Measurements from ENCODE around the gene CDSN.
A peak's percentile ranks its signal among the peaks of the same experiment; 100 is the strongest.
"Not testable (repeated sequence)": the region's sequence is repeated elsewhere in the genome, so short reads cannot be mapped to it uniquely, and the experiment has no call there.

The CDSN gene

GRCh38 chr6:31120151-31120915 lies at the start of gene CDSN:
Gene CDSN (minus strand): TSS chr6:31120446. CDS start chr6:31120419, 27 bp downstream.
- DNase-seq (ENCODE audit: low spot score) (no peak), ATAC-seq (ENCODE audit: low read depth) (no peak)
- no peak within 1 kb of the TSS for H3K4me3 ChIP-seq (ENCODE audit: severe bottlenecking)
- H3K4me1 ChIP-seq (ENCODE audit: insufficient read depth, poor library complexity, severe bottlenecking): peaks cover 33% of the 10 kb centered on the region
- no peaks in the 10 kb centered on the region for H3K9me3 ChIP-seq (ENCODE audit: severe bottlenecking)
- no peaks in the 10 kb centered on the region; the same call in 1 of the 2 replicates for H3K36me3 ChIP-seq (ENCODE audit: low read depth)
- TF ChIP-seq CTCF (IDR thresholded peaks at IDR 0.05; ENCODE audit: poor library complexity, severe bottlenecking): no peak
- H3K27me3 ChIP-seq (ENCODE audit: insufficient read depth, poor library complexity, severe bottlenecking): no peaks in the 10 kb centered on the region
- peak within 1 kb of the TSS; percentile 51 for H3K27ac ChIP-seq (ENCODE audit: poor library complexity, severe bottlenecking)

- Histone ChIP-seq H3K27ac (ENCODE audit: poor library complexity, severe bottlenecking) (no peak overlapping the region), H3K4me1 (ENCODE audit: insufficient read depth, poor library complexity, severe bottlenecking) (no peaks in the 10 kb centered on the region), H3K27me3 (ENCODE audit: insufficient read depth, poor library complexity, severe bottlenecking) (no peaks in the 10 kb centered on the region), H3K36me3 (ENCODE audit: low read depth) (no peaks in the 10 kb centered on the region), H3K4me3 (ENCODE audit: severe bottlenecking) (no peak overlapping the region), H3K9me3 (ENCODE audit: severe bottlenecking) (no peaks in the 10 kb centered on the region)
- 0 out of 3 replicates have a peak, but pooled peaks have one; percentile 40 for ATAC-seq (ENCODE audit: low read depth)
- no peak for DNase-seq (ENCODE audit: low spot score)
- no peak for TF ChIP-seq CTCF (IDR thresholded peaks at IDR 0.05; ENCODE audit: poor library complexity, severe bottlenecking)
These were observed 49.0 kb upstream of the CDSN start for GRCh38 chr6:31169123-31169857.

- no peaks in the 10 kb centered on the region for H3K36me3 ChIP-seq (ENCODE audit: low read depth)
- H3K9me3 ChIP-seq (ENCODE audit: severe bottlenecking): no peaks in the 10 kb centered on the region
- no peaks in the 10 kb centered on the region for H3K27me3 ChIP-seq (ENCODE audit: insufficient read depth, poor library complexity, severe bottlenecking)
- no peak for DNase-seq (ENCODE audit: low spot score)
- no peak overlapping the region for H3K4me3 ChIP-seq (ENCODE audit: severe bottlenecking)
- no peaks in the 10 kb centered on the region for H3K4me1 ChIP-seq (ENCODE audit: insufficient read depth, poor library complexity, severe bottlenecking)
- no peak for ATAC-seq (ENCODE audit: low read depth)
- H3K27ac ChIP-seq (ENCODE audit: poor library complexity, severe bottlenecking): no peak overlapping the region
- TF ChIP-seq CTCF (IDR thresholded peaks at IDR 0.05; ENCODE audit: poor library complexity, severe bottlenecking): no peak
These were observed 48.4 kb upstream of the CDSN start for GRCh38 chr6:31168606-31169005.

GRCh38 chr6:31165986-31166385 lies 45.7 kb upstream of the CDSN start:
- no peak overlapping the region for H3K27ac ChIP-seq (ENCODE audit: poor library complexity, severe bottlenecking)
- DNase-seq (ENCODE audit: low spot score): no peak

GRCh38 chr6:31165064-31165832 lies 45.0 kb upstream of the CDSN start:
- not testable (repeated sequence) for H3K4me3 ChIP-seq (ENCODE audit: severe bottlenecking); H3K27ac ChIP-seq (ENCODE audit: poor library complexity, severe bottlenecking); H3K27me3 ChIP-seq (ENCODE audit: insufficient read depth, poor library complexity, severe bottlenecking); ATAC-seq (ENCODE audit: low read depth); H3K4me1 ChIP-seq (ENCODE audit: insufficient read depth, poor library complexity, severe bottlenecking); H3K9me3 ChIP-seq (ENCODE audit: severe bottlenecking); DNase-seq (ENCODE audit: low spot score)
- H3K36me3 ChIP-seq (ENCODE audit: low read depth): peaks cover 24% of the 10 kb centered on the region

More at GRCh38 chr6:31165986-31166385, 45.7 kb upstream of the CDSN start:
- Histone ChIP-seq H3K4me3 (ENCODE audit: severe bottlenecking) (no peak overlapping the region), H3K9me3 (ENCODE audit: severe bottlenecking) (no peaks in the 10 kb centered on the region), H3K4me1 (ENCODE audit: insufficient read depth, poor library complexity, severe bottlenecking) (no peaks in the 10 kb centered on the region), H3K27me3 (ENCODE audit: insufficient read depth, poor library complexity, severe bottlenecking) (no peaks in the 10 kb centered on the region), H3K36me3 (ENCODE audit: low read depth) (peaks cover 19% of the 10 kb centered on the region; the same call in 1 of the 2 replicates)
- ATAC-seq (ENCODE audit: low read depth): no peak
- no peak for TF ChIP-seq CTCF (IDR thresholded peaks at IDR 0.05; ENCODE audit: poor library complexity, severe bottlenecking)

GRCh38 chr6:31164475-31165063 lies 44.3 kb upstream of the CDSN start:
- not testable (repeated sequence) for H3K4me1 ChIP-seq (ENCODE audit: insufficient read depth, poor library complexity, severe bottlenecking); H3K4me3 ChIP-seq (ENCODE audit: severe bottlenecking); H3K27ac ChIP-seq (ENCODE audit: poor library complexity, severe bottlenecking); H3K27me3 ChIP-seq (ENCODE audit: insufficient read depth, poor library complexity, severe bottlenecking); DNase-seq (ENCODE audit: low spot score); H3K9me3 ChIP-seq (ENCODE audit: severe bottlenecking); ATAC-seq (ENCODE audit: low read depth)
- peaks cover 31% of the 10 kb centered on the region for H3K36me3 ChIP-seq (ENCODE audit: low read depth)
